GM12872 (cell line): ENCODE data around the gene HS6ST3.
A peak's percentile ranks its signal among the peaks of the same experiment; 100 is the strongest.

Source experiments
- CTCF ChIP-seq: IDR thresholded peaks from 3 replicates; pipeline ENCODE4 v1.5.1; 2011; ENCODE audit warnings: low read depth, mild to moderate bottlenecking, low read length, moderate library complexity; ENCODE audit not compliant: insufficient read depth

The HS6ST3 gene

GRCh38 chr13:96071504-96071903 lies 18.4 kb upstream of the HS6ST3 start:
- TF ChIP-seq CTCF: no peak

GRCh38 chr13:96072392-96072791 lies 17.5 kb upstream of the HS6ST3 start:
- TF ChIP-seq CTCF: no peak

- TF ChIP-seq CTCF: peak; percentile 59
Observed at GRCh38 chr13:96075953-96076543, 13.9 kb upstream of the HS6ST3 start.

GRCh38 chr13:96080676-96081075 lies 9.2 kb upstream of the HS6ST3 start:
- TF ChIP-seq CTCF: no peak

- TF ChIP-seq CTCF: no peak
Observed at GRCh38 chr13:96081888-96082287, 8.0 kb upstream of the HS6ST3 start.

GRCh38 chr13:96082640-96083039 lies 7.3 kb upstream of the HS6ST3 start:
- no peak for TF ChIP-seq CTCF

- no peak for TF ChIP-seq CTCF
Observed at GRCh38 chr13:96086736-96087135, 3.2 kb upstream of the HS6ST3 start.
